Measurements from ENCODE around the gene EIF5.
"Not testable (repeated sequence)": the region's sequence is repeated elsewhere in the genome, so short reads cannot be mapped to it uniquely, and the experiment has no call there.

EIF5 gene

DNA sequence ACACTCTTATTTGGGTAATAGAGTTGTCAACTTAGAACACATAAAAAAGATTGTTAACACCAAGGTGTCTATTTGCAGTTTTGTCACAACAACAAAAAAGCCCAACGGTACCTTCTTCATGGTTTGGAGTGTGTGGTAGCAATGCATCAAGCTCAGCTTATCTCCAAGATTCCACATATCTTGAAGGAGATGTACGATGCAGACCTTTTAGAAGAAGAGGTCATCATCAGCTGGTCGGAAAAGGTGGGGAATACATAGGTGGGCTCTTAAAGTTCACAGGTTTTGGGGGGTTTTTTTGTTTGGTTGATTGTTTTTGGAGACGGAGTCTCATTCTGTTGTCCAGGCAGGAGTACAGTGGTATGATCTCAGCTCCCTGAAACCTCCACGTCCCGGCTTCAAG is 5.5 kb downstream of the EIF5 start:
- no peak for FAIRE-seq

DNA sequence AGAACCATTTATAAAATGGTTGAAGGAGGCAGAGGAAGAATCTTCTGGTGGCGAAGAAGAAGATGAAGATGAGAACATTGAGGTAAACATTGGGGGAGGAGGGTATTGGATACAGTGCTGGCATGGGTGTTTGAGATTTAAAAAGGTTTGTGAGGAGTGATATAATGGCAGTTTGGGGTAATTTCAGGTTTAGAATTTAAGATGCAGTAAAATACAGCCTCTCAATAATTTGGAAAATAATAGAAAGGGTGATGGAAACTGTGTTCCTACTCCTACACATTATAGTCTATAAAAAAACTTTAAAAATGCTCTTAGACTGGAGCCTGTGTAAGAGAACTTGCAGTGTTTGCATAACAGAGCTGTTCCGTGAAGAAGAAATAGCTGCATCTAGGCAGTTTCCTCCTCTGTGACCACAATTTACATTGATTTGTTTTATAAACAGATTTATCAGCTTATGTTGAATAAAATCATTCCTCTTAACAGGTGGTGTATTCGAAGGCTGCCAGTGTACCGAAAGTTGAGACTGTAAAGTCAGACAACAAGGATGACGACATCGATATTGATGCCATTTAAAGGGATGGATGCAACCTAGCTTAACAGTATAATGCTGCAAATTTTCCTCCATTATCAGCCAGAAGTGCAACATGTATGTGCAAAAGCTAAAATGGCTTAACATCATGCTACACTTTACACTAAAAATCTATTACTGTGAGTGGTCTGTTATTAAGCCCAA is 6.6 kb downstream of the EIF5 start:
- no peak for FAIRE-seq

DNA sequence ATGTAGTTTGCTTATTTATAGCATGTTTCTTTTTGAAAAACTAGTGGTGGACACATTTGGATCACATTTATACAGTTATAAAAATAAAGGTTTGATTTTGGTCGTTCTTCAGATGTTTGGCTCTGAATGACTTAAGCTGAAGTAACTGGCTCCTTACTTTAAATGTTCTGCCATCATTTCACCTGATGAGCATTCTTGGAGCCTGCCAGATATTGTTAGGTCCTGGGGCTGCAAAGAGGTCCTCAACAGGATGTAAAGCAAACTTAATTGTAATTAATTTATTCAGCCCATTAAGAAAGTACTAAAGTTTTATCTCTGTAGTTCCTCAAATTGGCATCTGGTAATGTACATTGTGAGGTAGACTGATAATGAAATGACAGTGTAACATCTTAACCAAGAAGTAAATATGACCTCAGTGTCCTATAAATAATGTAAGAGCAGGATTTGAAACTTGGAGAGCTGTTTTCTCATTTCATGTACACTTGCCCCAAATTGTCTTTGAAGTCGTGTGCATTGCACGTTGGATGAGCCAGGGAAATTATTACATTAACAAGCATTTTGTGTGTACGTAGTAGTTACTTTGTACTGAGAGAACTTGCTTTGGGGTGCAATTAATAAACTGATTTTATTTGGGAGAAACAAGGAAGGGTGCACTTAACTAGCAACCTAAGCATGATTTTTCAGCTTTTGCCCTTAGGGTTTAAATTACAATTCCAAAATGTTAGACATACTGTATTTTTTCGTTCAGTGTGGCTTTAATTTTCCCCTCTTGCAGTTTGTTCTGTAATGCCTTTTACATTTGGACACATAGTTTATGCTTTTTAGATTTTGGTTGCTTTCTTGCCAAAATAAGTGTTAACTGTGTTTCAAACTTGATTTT is 7.5 kb downstream of the EIF5 start:
- FAIRE-seq, result no peak

DNA sequence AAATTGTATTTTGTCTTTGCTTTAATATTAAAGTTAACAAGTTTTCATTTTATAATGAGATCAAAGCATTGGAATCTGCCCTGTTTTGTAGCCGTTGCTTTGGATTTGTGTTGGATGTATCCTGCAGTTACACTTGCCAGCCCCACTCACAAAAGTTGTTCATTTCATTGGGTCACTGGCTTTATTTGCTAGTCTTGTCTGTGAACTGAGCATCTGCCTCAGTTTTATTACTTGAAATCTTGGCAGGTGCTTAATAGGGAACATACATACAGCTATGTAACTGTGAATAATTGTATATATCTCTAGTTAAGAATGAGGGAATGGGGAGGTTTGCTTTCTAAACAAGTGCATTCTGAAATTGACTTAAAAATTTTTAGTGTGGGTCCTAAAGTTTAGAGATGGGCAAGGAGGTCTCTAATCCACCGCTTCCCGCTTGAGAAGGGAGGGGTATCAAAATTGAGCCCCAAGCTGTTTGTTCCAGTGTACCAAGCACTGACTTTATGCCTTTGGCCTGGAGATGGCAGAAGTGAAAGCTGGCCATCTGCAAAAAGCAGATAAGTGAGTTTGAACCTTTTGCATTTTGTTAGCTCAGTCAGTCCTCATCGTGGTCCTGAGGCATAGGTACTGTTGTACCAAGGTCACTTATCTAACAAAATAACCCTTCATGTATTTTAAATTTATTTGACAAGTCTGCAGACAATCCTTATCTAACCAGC is 9.3 kb downstream of the EIF5 start:
- no peak for FAIRE-seq

DNA sequence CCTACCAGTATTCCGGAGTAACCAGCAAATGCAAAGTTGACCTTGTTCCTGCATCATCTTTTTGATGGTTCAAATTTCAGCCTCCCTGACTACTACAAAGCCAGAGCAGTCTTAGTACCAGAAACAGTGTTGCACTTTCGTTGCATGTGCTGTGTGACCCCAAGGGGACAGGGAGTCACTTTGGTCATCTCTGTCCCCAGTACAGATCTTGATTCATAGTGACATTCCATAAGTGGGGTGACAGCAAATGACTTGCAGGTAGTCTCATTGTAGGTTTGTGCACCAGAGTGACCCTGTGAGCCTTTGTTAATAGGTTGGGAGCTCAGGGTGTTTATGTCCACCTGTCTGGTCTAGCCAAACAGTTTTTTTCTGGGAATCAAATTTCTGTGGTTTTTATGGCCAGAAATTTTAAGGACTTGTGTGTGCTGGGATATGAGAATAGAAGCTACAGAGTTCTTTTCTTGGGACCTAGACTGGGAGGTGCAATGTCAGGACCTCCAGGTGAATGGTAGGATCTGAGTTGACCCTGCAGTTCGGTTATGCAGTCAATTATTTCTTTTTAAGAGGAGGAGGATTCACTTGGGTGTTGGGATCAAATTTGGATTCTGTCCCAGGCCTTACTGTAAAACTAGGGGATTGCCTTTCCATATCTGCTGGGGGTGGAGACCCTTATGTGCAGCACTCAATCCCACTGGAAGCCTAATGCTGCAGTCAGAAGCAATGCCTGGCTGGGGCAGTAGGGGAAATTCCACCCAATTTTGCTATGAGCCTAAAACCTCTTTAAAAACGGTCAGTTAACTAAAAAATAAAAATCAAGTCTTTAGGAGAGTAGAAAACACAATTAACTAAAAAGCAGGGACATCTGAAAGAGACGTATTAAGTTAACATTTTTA is 10.1 kb downstream of the EIF5 start:
- FAIRE-seq, result no peak

DNA sequence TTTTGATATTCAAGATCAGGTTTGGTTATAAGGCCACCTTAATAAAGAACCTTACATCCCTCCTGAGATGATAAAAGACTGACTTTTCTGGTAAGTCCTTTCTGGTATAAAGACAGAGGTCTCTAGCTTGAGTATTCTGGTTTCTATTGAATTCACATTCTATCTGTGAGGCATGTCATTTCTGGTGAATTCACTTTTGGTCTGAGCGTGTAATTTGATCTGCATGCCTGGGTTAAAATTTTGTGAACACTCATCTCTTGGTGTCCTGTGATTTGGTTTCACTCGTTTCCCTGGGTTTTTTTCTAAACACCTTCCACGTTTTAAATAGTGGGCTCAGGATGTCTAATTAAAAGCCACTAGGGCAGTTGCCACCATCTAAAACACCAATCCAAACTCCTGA is 12.2 kb downstream of the EIF5 start:
- no peak for FAIRE-seq

GRCh38 chr14:103347091-103347815 is 13.2 kb downstream of the EIF5 start:
- FAIRE-seq, result no peak

GRCh38 chr14:103348154-103348553 is 14.1 kb downstream of the EIF5 start:
- no peak for FAIRE-seq

DNA sequence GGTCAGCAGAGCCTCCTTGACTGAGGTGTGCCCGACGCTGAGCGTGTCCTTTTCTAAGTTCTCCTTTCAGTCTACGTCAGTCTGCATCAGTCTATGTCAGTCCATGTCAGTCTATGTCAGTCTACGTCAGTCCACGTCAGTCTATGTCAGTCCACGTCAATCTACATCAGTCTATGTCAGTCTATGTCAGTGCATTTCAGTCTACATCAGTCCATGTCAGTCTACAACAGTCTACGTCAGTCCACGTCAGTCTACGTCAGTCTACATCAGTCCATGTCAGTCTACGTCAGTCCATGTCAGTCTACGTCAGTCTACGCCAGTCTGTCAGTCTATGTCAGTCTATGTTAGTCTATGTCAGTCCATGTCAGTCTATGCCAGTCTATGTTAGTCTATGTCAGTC is 15.9 kb downstream of the EIF5 start:
- no peak for FAIRE-seq

DNA sequence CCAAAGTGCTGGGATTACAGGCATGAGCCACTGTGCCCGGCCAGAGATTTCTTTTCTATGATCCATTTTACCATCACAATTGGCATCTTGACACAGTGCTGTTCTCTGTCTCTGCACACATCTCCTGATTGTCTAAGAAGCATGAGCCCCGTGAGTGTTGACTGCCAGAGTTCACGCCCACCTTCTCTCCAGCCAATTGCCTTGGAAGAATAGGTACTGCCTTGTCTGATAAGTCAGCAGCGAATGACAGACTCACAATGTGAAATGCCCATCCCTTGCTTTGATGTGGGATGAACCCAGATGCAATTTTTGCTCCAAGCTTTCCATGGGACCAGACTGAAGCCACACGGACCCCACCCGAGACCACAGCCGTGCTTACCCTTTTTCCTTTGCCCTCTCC is 19.3 kb downstream of the EIF5 start:
- FAIRE-seq, result no peak

DNA sequence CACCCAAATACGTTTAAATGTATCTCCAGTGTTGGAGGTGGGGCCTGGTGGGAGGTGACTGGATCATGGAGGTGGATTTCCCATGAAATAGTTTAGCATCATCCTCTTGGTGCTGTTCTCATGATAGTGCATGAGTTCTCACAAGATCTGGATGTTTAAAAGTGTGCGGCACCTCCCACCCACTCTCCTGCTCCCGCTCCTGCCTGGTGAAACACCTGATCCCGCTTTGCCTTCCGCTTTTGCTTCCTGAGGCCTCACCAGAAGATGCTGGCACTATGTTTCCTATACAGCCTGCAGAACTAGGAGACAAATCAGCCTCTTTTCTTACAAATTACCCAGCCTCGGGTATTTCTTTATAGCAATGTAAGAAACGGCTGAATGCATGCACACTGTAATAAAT is 20.1 kb downstream of the EIF5 start:
- FAIRE-seq, result no peak

DNA sequence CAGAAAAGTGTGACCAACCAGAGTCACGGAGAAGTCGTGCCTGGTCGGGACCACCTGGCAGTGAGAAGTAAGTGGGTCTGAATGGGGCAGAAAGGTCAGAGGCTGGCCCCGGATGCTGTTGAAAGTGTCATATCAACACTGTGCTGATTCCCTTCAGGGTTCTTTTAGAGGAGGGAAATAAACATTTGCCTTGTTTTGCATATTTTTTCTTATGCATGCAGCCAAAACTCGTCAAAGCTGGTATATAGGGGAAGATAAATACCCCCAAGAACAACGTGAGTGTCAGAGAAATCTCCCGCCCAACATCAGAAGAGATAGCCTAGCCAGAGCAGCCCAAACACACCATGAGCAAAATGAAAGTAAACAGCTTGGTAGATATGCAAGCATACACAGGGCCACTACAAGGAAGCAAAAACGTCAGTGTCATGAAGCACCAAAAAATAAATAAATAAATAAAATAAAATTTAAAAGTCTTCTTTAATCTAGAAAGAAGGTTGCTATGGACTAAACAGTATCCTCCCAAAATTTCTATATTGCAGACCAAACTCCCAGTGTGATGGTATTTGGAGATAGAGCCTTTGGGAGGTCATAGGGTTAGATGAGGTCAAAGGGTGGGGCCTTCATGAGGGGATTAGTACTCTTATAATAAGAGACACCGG is 22.1 kb downstream of the EIF5 start:
- FAIRE-seq, result no peak

DNA sequence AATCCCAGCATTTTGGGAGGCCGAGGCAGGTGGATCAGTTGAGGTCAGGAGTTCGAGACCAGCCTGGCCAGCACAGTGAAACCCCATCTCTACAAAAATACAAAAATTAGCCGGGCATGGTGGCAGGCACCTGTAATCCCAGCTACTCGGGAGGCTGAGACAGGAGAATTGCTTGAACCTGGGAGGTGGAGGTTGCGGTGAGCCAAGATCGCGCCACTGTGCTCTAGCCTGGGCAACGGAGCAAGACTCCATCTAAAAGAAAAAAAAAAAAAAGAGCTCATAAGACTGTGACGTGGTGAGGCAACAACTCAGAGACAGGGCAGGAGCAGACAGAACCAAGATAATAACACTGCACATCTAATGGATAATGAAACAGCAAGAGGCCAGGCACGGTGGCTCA is 23.5 kb downstream of the EIF5 start:
- not testable (repeated sequence) for FAIRE-seq

DNA sequence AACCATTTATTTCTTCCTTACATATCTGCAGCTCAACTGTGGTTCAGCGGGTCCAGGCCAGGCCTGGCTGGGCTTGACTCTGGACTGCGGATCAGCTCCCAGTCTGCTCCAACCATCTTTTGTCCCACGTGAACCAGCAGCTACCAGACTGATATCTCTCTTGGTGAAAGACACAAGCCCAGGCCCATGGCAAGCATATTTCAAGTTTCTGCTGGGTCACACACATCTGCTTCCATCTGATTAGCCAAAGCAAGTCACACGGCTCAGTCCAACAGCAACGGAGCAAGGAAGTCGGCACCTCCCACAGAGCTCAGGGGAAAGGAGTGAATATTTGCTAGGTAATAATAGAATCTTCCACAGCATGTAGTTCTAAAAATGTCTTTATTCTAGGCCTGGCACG is 26.5 kb downstream of the EIF5 start:
- no peak for FAIRE-seq

- FAIRE-seq, result no peak
Measured at GRCh38 chr14:103361867-103362266, 27.8 kb downstream of the EIF5 start.

DNA sequence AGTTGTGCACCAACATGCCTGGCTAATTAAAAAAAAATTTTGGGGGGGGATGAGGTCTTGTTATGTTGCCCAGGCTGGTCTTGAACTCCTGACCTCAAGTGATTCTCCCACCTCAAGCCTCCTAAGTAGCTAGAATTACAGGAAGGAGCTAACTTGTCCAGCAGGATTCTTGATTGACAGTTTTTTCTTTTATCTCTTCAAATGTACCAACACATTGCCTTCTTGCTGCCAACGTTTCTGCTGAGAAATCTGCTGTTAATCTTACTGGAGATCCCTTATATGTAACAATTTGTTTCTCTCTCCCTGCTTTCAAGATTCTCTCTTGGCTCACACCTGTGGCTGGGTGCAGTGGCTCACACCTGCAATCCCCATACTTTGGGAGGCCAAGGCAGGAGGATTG is 28.7 kb downstream of the EIF5 start:
- FAIRE-seq, result no peak

GRCh38 chr14:103366741-103367140 is 32.7 kb downstream of the EIF5 start:
- FAIRE-seq, result no peak

GRCh38 chr14:103367995-103368394 is 34.0 kb downstream of the EIF5 start:
- FAIRE-seq, result no peak

- FAIRE-seq, result no peak
Measured at GRCh38 chr14:103370087-103370486, 36.0 kb downstream of the EIF5 start.

DNA sequence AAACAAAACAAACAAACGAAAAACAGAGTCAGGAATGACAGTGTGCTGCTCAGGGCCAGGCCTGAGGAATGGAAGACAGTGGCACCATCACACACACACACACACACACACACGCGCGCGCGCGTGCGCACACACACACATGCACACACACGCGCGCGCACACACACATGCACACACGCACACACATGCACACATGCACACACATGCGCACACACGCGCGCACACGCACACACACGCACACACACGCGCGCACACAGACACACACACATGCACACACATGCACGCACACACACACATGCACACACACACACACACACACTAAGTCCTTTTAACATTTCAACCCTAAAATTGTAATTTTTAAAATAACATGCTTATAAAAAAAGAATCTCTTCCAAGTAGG is 38.0 kb downstream of the EIF5 start:
- FAIRE-seq, result no peak
